ENCODE data around the gene DLD. TPM values are rescaled to one million over a fixed set of nuclear protein-coding genes. Genes with fewer than 3 reads are reported as not detected.

Gene DLD
- total and polyA plus RNA-seq, 2 experiments from 2014 or later, result 84.9 to 129 TPM

DNA sequence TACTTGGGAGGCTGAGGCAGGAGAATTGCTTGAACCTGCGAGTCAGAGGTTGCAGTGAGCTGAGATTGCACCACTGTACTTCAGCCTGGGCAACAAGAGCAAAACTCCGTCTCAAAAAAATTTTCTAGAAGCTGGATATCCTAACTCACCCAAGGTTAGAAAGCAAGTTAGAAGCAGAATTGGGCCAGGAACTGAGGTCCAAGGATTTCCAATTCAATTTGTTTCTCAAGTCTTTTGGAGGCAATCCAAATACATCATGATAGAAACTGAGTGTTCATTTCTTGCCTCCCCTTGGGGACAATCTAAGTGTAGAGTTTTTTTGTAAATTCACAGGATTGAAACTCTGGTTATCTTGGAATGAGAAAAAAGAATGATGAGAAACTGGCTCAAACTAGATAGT, 66.5 kb downstream of the DLD start:
- Histone ChIP-seq H3K79me2 (peaks cover 7% of the 10 kb centered on the region), H2AFZ (no peak overlapping the region), H3K4me1 (ENCODE audit: insufficient read depth) (peaks cover 20% of the 10 kb centered on the region), H3K4me2 (no peak overlapping the region), H3K9me3 (ENCODE audit: low read depth) (no peaks in the 10 kb centered on the region), H3K36me3 (replicated peaks; ENCODE audit: insufficient read depth, low read depth) (no peaks in the 10 kb centered on the region), H3K27me3 (no peaks in the 10 kb centered on the region), H3K9me2 (replicated peaks; ENCODE audit: insufficient read depth) (no peaks in the 10 kb centered on the region), H3K27ac (peak overlapping the region; percentile 57), H4K20me1 (ENCODE audit: insufficient read depth, poor library complexity, severe bottlenecking) (no peaks in the 10 kb centered on the region), H3K4me3 (no peak overlapping the region)
- WGBS (ENCODE audit: low lambda C conversion rate, missing lambda C conversion rate), result 95% methylated on average over 2 of the region's 2 CpGs
- TF ChIP-seq, protein P1, sequence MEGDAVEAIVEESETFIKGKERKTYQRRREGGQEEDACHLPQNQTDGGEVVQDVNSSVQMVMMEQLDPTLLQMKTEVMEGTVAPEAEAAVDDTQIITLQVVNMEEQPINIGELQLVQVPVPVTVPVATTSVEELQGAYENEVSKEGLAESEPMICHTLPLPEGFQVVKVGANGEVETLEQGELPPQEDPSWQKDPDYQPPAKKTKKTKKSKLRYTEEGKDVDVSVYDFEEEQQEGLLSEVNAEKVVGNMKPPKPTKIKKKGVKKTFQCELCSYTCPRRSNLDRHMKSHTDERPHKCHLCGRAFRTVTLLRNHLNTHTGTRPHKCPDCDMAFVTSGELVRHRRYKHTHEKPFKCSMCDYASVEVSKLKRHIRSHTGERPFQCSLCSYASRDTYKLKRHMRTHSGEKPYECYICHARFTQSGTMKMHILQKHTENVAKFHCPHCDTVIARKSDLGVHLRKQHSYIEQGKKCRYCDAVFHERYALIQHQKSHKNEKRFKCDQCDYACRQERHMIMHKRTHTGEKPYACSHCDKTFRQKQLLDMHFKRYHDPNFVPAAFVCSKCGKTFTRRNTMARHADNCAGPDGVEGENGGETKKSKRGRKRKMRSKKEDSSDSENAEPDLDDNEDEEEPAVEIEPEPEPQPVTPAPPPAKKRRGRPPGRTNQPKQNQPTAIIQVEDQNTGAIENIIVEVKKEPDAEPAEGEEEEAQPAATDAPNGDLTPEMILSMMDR (IDR thresholded peaks at IDR 0.05; ENCODE audit: poor library complexity), result no peak
- TF ChIP-seq EZH2phosphoT487 (IDR thresholded peaks at IDR 0.05; ENCODE audit: low read depth, severe bottlenecking, unreplicated experiment) (no peak), EZH2 (IDR thresholded peaks at IDR 0.05; ENCODE audit: borderline replicate concordance) (no peak)
- no peak for DNase-seq (ENCODE audit: low spot score)

DNA sequence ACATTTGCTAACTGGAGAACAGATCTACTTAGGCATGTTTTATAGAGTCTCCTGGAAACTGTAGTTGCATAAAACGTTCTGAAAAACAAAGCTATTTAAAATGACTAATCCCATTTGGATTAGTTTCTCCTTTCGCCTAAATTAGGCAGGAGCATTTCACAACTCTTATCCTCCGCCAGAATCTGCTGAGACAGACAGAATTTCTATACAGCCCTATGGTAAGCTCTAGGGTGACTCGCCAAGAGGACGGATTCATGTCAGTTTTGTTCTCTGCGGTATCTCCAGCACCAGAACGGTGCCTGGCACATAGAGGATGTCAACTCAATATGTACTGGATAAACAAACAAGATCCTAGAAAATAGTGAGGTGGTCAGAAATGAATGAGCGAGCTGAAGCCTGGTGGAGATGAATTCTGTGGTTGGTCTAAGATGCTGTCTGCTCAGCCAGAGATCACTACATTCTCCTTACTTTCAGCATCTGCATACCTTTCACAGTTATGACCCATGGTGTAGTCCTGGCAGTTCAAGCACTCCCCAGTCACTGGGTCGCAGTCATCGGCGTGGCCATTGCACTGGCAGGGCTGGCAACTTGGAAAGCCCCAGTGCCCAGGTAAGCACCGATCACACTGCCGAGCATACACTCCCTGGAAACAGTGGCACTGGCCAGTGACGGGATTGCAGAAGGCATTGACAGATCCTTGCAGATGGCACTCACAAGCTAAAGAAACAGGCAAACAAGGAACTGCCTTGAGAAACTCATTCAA, 68.0 kb downstream of the DLD start:
- peaks cover 5% of the 10 kb centered on the region for H3K4me1 ChIP-seq (ENCODE audit: insufficient read depth)
- TF ChIP-seq, protein P1 (IDR thresholded peaks at IDR 0.05; ENCODE audit: poor library complexity), result no peak
- TF ChIP-seq EZH2 (IDR thresholded peaks at IDR 0.05; ENCODE audit: borderline replicate concordance) (no peak), EZH2phosphoT487 (IDR thresholded peaks at IDR 0.05; ENCODE audit: low read depth, severe bottlenecking, unreplicated experiment) (no peak)
- no peak overlapping the region for H3K4me2 ChIP-seq
- no peaks in the 10 kb centered on the region for H3K27me3 ChIP-seq
- H3K79me2 ChIP-seq, result peaks cover 13% of the 10 kb centered on the region
- no peak overlapping the region for H3K4me3 ChIP-seq
- DNase-seq (ENCODE audit: low spot score), result no peak
- H3K9me2 ChIP-seq (replicated peaks; ENCODE audit: insufficient read depth), result no peaks in the 10 kb centered on the region
- H3K27ac ChIP-seq, result peak overlapping the region; percentile 57
- H3K36me3 ChIP-seq (replicated peaks; ENCODE audit: insufficient read depth, low read depth), result peaks cover 5% of the 10 kb centered on the region
- 78% methylated on average over 14 of the region's 14 CpGs for WGBS (ENCODE audit: low lambda C conversion rate, missing lambda C conversion rate)
- no peaks in the 10 kb centered on the region for H4K20me1 ChIP-seq (ENCODE audit: insufficient read depth, poor library complexity, severe bottlenecking)
- H3K9me3 ChIP-seq (ENCODE audit: low read depth), result no peaks in the 10 kb centered on the region
- no peak overlapping the region for H2AFZ ChIP-seq

DNA sequence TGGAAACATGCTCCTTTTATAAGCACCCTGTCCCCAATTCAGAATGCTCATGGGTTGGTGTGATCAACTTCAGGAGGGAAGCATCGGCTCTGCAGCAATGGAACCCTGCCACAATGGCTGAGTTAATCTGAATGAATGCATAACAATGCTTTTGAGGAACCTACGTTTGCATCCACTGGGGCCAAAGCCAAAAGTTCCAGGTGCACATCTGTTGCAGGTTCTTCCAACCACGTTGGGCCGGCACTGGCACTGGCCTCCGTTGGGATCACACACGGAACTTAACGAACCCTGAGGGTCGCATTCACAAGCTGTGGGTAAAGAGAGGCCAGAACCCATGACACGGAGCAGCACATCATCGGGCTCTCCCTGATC, 68.5 kb downstream of the DLD start:
- DNase-seq (ENCODE audit: low spot score), result no peak
- WGBS (ENCODE audit: low lambda C conversion rate, missing lambda C conversion rate), result 91% methylated on average over 10 of the region's 10 CpGs
- Histone ChIP-seq H3K9me3 (ENCODE audit: low read depth) (no peaks in the 10 kb centered on the region), H3K4me1 (ENCODE audit: insufficient read depth) (no peaks in the 10 kb centered on the region), H3K27me3 (no peaks in the 10 kb centered on the region), H3K27ac (peak overlapping the region; percentile 40), H3K79me2 (peaks cover 16% of the 10 kb centered on the region), H3K36me3 (replicated peaks; ENCODE audit: insufficient read depth, low read depth) (peaks cover 5% of the 10 kb centered on the region), H4K20me1 (ENCODE audit: insufficient read depth, poor library complexity, severe bottlenecking) (no peaks in the 10 kb centered on the region), H2AFZ (no peak overlapping the region), H3K4me2 (no peak overlapping the region), H3K4me3 (no peak overlapping the region), H3K9me2 (replicated peaks; ENCODE audit: insufficient read depth) (no peaks in the 10 kb centered on the region)
- TF ChIP-seq EZH2 (IDR thresholded peaks at IDR 0.05; ENCODE audit: borderline replicate concordance) (no peak), EZH2phosphoT487 (IDR thresholded peaks at IDR 0.05; ENCODE audit: low read depth, severe bottlenecking, unreplicated experiment) (no peak)
- TF ChIP-seq, protein P1 (IDR thresholded peaks at IDR 0.05; ENCODE audit: poor library complexity), result no peak
